Aorta (tissue), 5 donors: ENCODE results near the gene MIDN. TPM values are rescaled to one million over a fixed set of nuclear protein-coding genes. Genes with fewer than 3 reads are reported as not detected.
"Not testable (repeated sequence)": the region's sequence is repeated elsewhere in the genome, so short reads cannot be mapped to it uniquely, and the experiment has no call there.

Experiments used
- ATAC-seq: fragments of 200-7000 bp; cut with Tn5 transposase; one replicate; pipeline ENCODE4 v1.9.1; 2022; ENCODE audit warnings: moderate library complexity; ENCODE audit not compliant: low FRiP score
- DNase-seq, 2 donors: peaks; one replicate each; pipeline ENCODE4 v3.0.0-alpha.2; 2020
- H3K27ac ChIP-seq, 2 donors: one replicate each; pipeline ENCODE4 v1.5.1; 2013; ENCODE audit warnings: low read length in 2 of 2, mild to moderate bottlenecking in 2 of 2, moderate library complexity in 2 of 2, control low read depth in 1 of 2, inconsistent platforms in 1 of 2, low read depth in 1 of 2
- H3K27me3 ChIP-seq, 2 donors: one replicate each; pipeline ENCODE4 v1.6.1; 2013; ENCODE audit warnings: control low read depth in 1 of 2, low read length in 1 of 2, mild to moderate bottlenecking in 1 of 2, moderate library complexity in 1 of 2; ENCODE audit not compliant: insufficient read depth in 2 of 2, control insufficient read depth in 1 of 2
- H3K36me3 ChIP-seq, 2 donors: one replicate each; pipeline ENCODE4 v1.6.1; 2013; ENCODE audit warnings: control low read depth in 1 of 2, low read length in 1 of 2, mild to moderate bottlenecking in 1 of 2; ENCODE audit not compliant: insufficient read depth in 2 of 2, control insufficient read depth in 1 of 2
- H3K4me1 ChIP-seq, 2 donors: one replicate each; pipeline ENCODE4 v1.6.1; 2013; ENCODE audit warnings: low read length in 2 of 2, control low read depth in 1 of 2, mild to moderate bottlenecking in 1 of 2, moderate library complexity in 1 of 2; ENCODE audit not compliant: insufficient read depth in 2 of 2, control insufficient read depth in 1 of 2
- H3K4me3 ChIP-seq, 2 donors: one replicate each; pipeline ENCODE4 v1.5.1; 2013; ENCODE audit warnings: low read length in 2 of 2, control low read depth in 1 of 2, mild to moderate bottlenecking in 1 of 2
- H3K9me3 ChIP-seq: one replicate; pipeline ENCODE4 v1.6.1; 2013; ENCODE audit warnings: mild to moderate bottlenecking, low read length; ENCODE audit not compliant: control insufficient read depth
- WGBS, 2 donors: extraction: QIAGEN DNeasy Blood & Tissue Kit; methylation state at CpG; one replicate each; pipeline ENCODE4 v1.1.7; 2013; 5-methylcytosine and 5-hydroxymethylcytosine counted together
- intact Hi-C, 2 donors: fragments of 100-400 bp; cut with DNase I; formaldehyde crosslinking; loops; one replicate each; pipeline versions ENCODE4 v1.14.2 to v1.15.0; 2022
- polyA plus RNA-seq, 2 donors: library from polyadenylated mRNA; stranded (reverse); fragments of 200-250 nt; gene quantifications; one replicate each; pipeline ENCODE4 v1.2.3, GENCODE V29; 2013
- total RNA-seq, 2 donors: library from RNA; stranded (reverse); fragmentation: NEBNext Ultra II Directional; extraction: Animal tissue kit (Norgen Biotek cat#: 25700); gene quantifications; one replicate each; pipeline ENCODE4 v1.2.1, GENCODE V29; 2021
- donor health status: healthy with polysubstance abuse.
- donor health status: Bipolar disorder and iron deficiency.
- donor health status: DM: no; HTN: no; CAD: no.
- donor health status: DM: no; HTN: no; CAD: no.
- donor health status: DM: yes; HTN: yes; CAD: no.

MIDN gene
- total and polyA plus RNA-seq, 4 donors, result 11.8 to 121 (median 69.7) TPM

DNA sequence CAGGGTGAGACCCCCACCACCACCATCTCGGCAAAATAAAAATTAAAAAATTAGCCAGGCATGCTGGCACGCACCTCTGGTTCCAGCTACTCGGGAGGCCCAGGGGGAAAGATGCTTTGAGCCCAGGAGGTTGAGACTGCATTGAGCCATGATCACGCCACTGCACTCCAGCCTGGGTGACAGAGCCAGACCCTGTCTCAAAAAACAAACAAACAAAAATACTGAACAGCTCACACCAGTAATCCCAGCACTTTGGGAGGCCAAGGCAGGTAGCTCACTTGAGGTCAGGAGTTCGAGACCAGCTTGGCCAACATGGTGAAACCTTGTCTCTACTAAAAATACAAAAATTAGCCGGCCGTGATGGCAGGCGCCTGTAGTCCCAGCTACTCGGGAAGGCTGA is 57.0 kb downstream of the MIDN start:
- H3K9me3 ChIP-seq, intact Hi-C loops, ATAC-seq, H3K4me3 ChIP-seq, DNase-seq, H3K36me3 ChIP-seq, H3K4me1 ChIP-seq, H3K27me3 ChIP-seq, H3K27ac ChIP-seq: not testable (repeated sequence)
- 83 to 85% methylated on average over 9 of the region's 9 CpGs for WGBS, 2 donors

DNA sequence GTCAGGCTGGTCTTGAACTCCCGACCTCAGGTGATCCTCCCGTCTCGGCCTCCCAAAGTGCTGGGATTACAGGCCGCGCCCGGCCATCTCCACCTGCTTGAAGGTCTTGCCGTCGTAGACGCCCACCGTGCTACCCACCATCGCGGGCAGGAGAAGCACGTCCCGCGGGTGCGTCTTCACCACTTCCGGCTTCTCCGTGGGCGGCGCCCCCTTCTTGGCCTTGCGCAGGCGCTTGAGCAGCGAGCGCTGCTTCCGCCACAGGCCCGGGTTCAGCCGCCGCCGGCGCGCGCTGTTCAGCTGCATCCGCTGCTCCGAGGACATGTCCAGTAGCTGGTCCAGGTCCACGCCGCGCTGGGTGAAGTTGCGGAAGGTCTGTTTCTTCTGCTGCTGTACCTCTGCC is 58.9 kb downstream of the MIDN start:
- no peaks in the 10 kb centered on the region for H3K9me3 ChIP-seq
- no peaks in the 10 kb centered on the region for H3K36me3 ChIP-seq
- intact Hi-C loops, result no loop called here
- no peaks in the 10 kb centered on the region for H3K4me1 ChIP-seq
- no peak overlapping the region for H3K27ac ChIP-seq
- no peak for ATAC-seq
- WGBS, 2 donors, result 90 to 93% methylated on average over 38 of the region's 38 CpGs
- DNase-seq, result no peak
- no peak overlapping the region for H3K4me3 ChIP-seq
- H3K27me3 ChIP-seq, result peaks cover 0 to 4% of the 10 kb centered on the region in 2 donors

DNA sequence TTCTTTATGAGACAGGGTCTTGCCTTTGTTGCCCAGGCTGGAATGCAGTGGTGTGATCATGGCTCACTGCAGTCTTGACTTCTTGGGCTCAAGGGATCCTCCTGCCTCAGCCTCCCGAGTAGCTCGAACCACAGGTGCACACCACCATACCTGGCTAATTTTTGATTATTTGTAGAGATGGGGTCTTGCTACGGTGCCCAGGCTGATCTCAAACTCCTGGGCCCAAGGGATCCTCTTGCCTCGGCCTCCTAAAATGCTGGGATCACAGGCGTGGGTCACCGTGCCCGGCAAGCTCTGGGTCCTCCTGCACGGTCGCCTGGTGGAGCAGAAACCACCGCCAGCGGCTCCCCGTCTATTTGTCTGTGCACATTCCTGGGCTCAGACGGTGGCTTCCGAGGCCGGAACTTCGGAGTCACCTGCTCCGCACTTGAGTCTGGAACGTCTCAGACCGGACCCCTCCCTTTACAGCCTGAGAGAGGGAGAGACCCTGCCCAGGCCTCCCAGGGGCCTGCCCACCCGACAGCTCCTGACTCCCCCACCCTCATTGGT is 59.4 kb downstream of the MIDN start:
- Histone ChIP-seq H3K36me3 (no peaks in the 10 kb centered on the region), H3K9me3 (no peaks in the 10 kb centered on the region), H3K27me3 (peaks cover 0 to 4% of the 10 kb centered on the region in 2 donors), H3K4me1 (no peaks in the 10 kb centered on the region), H3K27ac (no peak overlapping the region), H3K4me3 (no peak overlapping the region)
- ATAC-seq (no peak), DNase-seq (no peak)
- intact Hi-C loops, result no loop called here
- 92% methylated on average over 19 to 20 of the region's 20 CpGs for WGBS, 2 donors

DNA sequence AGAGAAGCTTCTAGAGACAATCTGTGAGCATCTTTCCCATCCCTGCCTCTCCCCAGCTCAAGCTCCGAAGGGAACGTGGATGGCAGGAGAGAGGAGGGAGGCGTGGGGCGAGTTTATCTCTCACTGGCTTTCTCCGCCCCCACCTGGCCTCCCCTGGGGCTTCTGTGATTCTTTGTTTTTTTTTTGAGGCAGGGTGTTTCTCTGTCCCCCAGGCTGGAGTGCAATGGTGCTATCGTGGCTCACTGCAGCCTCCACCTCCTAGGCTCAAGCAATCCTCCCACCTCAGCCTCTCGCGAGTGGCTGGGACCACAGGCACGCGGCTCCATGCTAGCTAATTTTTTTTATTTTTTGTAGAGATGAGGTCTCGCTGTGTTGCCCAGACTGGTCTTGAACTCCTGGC is 60.3 kb downstream of the MIDN start:
- Histone ChIP-seq H3K27ac (no peak overlapping the region), H3K27me3 (peaks cover 0 to 4% of the 10 kb centered on the region in 2 donors), H3K9me3 (no peaks in the 10 kb centered on the region), H3K36me3 (no peaks in the 10 kb centered on the region), H3K4me1 (no peaks in the 10 kb centered on the region), H3K4me3 (no peak overlapping the region)
- 63 to 67% methylated on average over 9 to 11 of the region's 11 CpGs for WGBS, 2 donors
- ATAC-seq, result no peak
- intact Hi-C loops, result no loop called here
- no peak for DNase-seq

Other genes with a start within 250 kb of the MIDN start
- gene GRIN3B, start 248.2 kb upstream of the MIDN start, total RNA-seq, result 1 to 10 TPM in 1 of 2 donors, under 1 TPM in 1; 0.10 to 1.3 TPM
- not detected for gene GRIN3B, start 248.2 kb upstream of the MIDN start, polyA plus RNA-seq
- 100 to 1,000 TPM; 118 to 142 TPM for gene TMEM259, start 227.5 kb upstream of the MIDN start, total RNA-seq
- gene TMEM259, start 227.5 kb upstream of the MIDN start, polyA plus RNA-seq, result 100 to 1,000 TPM in 1 of 2 donors, 10 to 100 TPM in 1; 50.1 to 434 TPM
- not detected for gene RNU6-2, start 227.1 kb upstream of the MIDN start, total RNA-seq
- gene RNU6-2, start 227.1 kb upstream of the MIDN start, polyA plus RNA-seq, result not detected
- 100 to 1,000 TPM; 142 to 185 TPM for gene CNN2, start 222.0 kb upstream of the MIDN start, total RNA-seq
- 100 to 1,000 TPM in 1 of 2 donors, 10 to 100 TPM in 1; 53.2 to 141 TPM for gene CNN2, start 222.0 kb upstream of the MIDN start, polyA plus RNA-seq
- gene ABCA7, start 208.5 kb upstream of the MIDN start, total RNA-seq, result 10 to 100 TPM in 1 of 2 donors, 1 to 10 TPM in 1; 9.5 to 20.6 TPM
- 1 to 10 TPM; 1.9 to 7.6 TPM for gene ABCA7, start 208.5 kb upstream of the MIDN start, polyA plus RNA-seq
- 10 to 100 TPM; 15.3 to 38.6 TPM for gene ARHGAP45, start 181.4 kb upstream of the MIDN start, total RNA-seq
- gene ARHGAP45, start 181.4 kb upstream of the MIDN start, polyA plus RNA-seq, result 10 to 100 TPM in 1 of 2 donors, 1 to 10 TPM in 1; 7.4 to 21.8 TPM
- 10 to 100 TPM; 83.5 to 95.6 TPM for gene POLR2E, start 153.2 kb upstream of the MIDN start, total RNA-seq
- gene POLR2E, start 153.2 kb upstream of the MIDN start, polyA plus RNA-seq, result 100 to 1,000 TPM in 1 of 2 donors, 10 to 100 TPM in 1; 91.5 to 116 TPM
- gene GPX4, start 144.6 kb upstream of the MIDN start, total RNA-seq, result 100 to 1,000 TPM; 165 to 236 TPM
- gene GPX4, start 144.6 kb upstream of the MIDN start, polyA plus RNA-seq, result 100 to 1,000 TPM; 696 to 786 TPM
- gene SBNO2, start 74.3 kb upstream of the MIDN start, total RNA-seq, result 100 to 1,000 TPM in 1 of 2 donors, 10 to 100 TPM in 1; 97.2 to 165 TPM
- gene SBNO2, start 74.3 kb upstream of the MIDN start, polyA plus RNA-seq, result 10 to 100 TPM; 11.0 to 53.3 TPM
- 10 to 100 TPM; 39.4 to 59.5 TPM for gene STK11, start 42.8 kb upstream of the MIDN start, total RNA-seq
- gene STK11, start 42.8 kb upstream of the MIDN start, polyA plus RNA-seq, result 10 to 100 TPM; 30.1 to 58.9 TPM
- 1 to 10 TPM; 3.0 to 3.7 TPM for gene CBARP, start 10.6 kb upstream of the MIDN start, total RNA-seq
- 1 to 10 TPM in 1 of 2 donors, under 1 TPM in 1; 0.88 to 1.1 TPM for gene CBARP, start 10.6 kb upstream of the MIDN start, polyA plus RNA-seq
- 100 to 1,000 TPM in 1 of 2 donors, 10 to 100 TPM in 1; 92.8 to 102 TPM for gene ATP5F1D, start 6.8 kb upstream of the MIDN start, total RNA-seq
- gene ATP5F1D, start 6.8 kb upstream of the MIDN start, polyA plus RNA-seq, result 100 to 1,000 TPM; 131 to 164 TPM
- 100 to 1,000 TPM; 391 to 397 TPM for gene CIRBP, start 20.7 kb downstream of the MIDN start, total RNA-seq
- 1,000 to 10,000 TPM in 1 of 2 donors, 100 to 1,000 TPM in 1; 252 to 1,634 TPM for gene CIRBP, start 20.7 kb downstream of the MIDN start, polyA plus RNA-seq
- 10 to 100 TPM; 21.9 to 23.3 TPM for gene FAM174C, start 26.9 kb downstream of the MIDN start, total RNA-seq
- 10 to 100 TPM; 43.8 to 68.8 TPM for gene FAM174C, start 26.9 kb downstream of the MIDN start, polyA plus RNA-seq
- gene EFNA2, start 37.3 kb downstream of the MIDN start, total RNA-seq, result not detected
- gene EFNA2, start 37.3 kb downstream of the MIDN start, polyA plus RNA-seq, result 1 to 10 TPM in 1 of 2 donors, not detected in 1; 2.8 TPM
- 10 to 100 TPM; 47.7 to 47.8 TPM for gene NDUFS7, start 135.3 kb downstream of the MIDN start, total RNA-seq
- 100 to 1,000 TPM in 1 of 2 donors, 10 to 100 TPM in 1; 72.6 to 105 TPM for gene NDUFS7, start 135.3 kb downstream of the MIDN start, polyA plus RNA-seq
- gene GAMT, start 153.0 kb downstream of the MIDN start, total RNA-seq, result 10 to 100 TPM in 1 of 2 donors, 1 to 10 TPM in 1; 7.9 to 16.1 TPM
- gene GAMT, start 153.0 kb downstream of the MIDN start, polyA plus RNA-seq, result 10 to 100 TPM; 21.2 to 40.2 TPM
- gene DAZAP1, start 159.0 kb downstream of the MIDN start, total RNA-seq, result 10 to 100 TPM; 75.2 to 77.9 TPM
- gene DAZAP1, start 159.0 kb downstream of the MIDN start, polyA plus RNA-seq, result 10 to 100 TPM; 44.8 to 79.0 TPM
- gene RPS15, start 189.8 kb downstream of the MIDN start, total RNA-seq, result 100 to 1,000 TPM; 707 to 750 TPM
- 1,000 to 10,000 TPM; 2,784 to 2,878 TPM for gene RPS15, start 189.8 kb downstream of the MIDN start, polyA plus RNA-seq
- under 1 TPM; 0.26 to 0.42 TPM for gene APC2, start 201.5 kb downstream of the MIDN start, total RNA-seq
- under 1 TPM in 1 of 2 donors, not detected in 1; 0.03 TPM for gene APC2, start 201.5 kb downstream of the MIDN start, polyA plus RNA-seq
- 10 to 100 TPM; 19.7 to 26.0 TPM for gene C19orf25, start 230.6 kb downstream of the MIDN start, total RNA-seq
- 10 to 100 TPM; 19.0 to 33.5 TPM for gene C19orf25, start 230.6 kb downstream of the MIDN start, polyA plus RNA-seq
- 1 to 10 TPM in 1 of 2 donors, not detected in 1; 3.1 TPM for gene PCSK4, start 241.8 kb downstream of the MIDN start, total RNA-seq
- gene PCSK4, start 241.8 kb downstream of the MIDN start, polyA plus RNA-seq, result 1 to 10 TPM in 1 of 2 donors, under 1 TPM in 1; 0.75 to 6.0 TPM
- gene REEP6, start 242.6 kb downstream of the MIDN start, total RNA-seq, result 1 to 10 TPM in 1 of 2 donors, under 1 TPM in 1; 0.71 to 1.6 TPM
- 10 to 100 TPM in 1 of 2 donors, 1 to 10 TPM in 1; 2.2 to 16.5 TPM for gene REEP6, start 242.6 kb downstream of the MIDN start, polyA plus RNA-seq